ENCODE measurements around the gene ANAPC5.
"Not testable (repeated sequence)": the region's sequence is repeated elsewhere in the genome, so short reads cannot be mapped to it uniquely, and the experiment has no call there.

ANAPC5 gene

DNA sequence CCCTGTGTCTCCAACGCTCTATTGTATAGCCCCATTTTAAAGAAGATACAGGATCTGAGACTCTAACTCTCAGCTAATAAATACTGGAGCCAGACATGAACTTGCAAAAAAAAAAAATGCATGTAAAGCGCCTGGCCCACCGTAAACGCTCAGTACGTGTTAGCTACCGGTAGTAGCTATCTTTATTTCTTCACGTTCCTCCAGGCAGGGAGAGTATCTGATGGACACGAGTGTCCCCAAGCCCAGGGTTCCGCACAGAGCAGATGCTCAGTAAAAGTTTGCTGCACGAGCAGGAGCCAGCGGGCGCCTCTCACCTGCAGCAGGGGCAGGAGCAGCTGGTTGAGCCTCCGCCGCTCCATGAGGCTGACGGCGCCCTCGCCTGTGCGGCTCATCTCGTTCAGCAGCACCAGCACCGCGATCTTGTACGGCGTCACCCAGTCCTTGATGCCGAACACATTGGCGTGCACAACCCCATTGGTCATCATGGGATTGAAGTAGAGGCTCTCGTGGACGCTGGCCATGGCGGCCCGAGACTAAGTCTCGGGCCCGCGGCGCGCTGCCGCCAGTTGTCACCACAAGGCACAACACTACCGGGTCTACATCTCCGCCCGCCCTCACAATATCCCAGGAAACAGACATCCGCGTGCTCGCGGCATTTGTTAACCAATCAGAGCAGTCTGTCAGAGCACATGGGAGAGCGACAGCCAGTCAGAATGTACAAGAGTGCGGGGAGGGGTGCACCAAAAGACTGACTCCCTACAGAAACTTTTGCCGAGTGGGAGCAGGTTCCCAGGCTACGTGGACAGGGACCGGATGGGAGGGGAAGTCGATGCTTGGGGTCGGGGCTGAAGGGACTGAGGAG lies at the start of gene ANAPC5:
TSS of gene ANAPC5 (minus strand) at position 592 of the 862 bp plus-strand sequence. CDS start at position 521, 71 bp downstream.
- peak; percentile 96 for DNase-seq

GRCh38 chr12:121400332-121401139 lies 48.3 kb upstream of the ANAPC5 start:
- no peak for DNase-seq

GRCh38 chr12:121399391-121400331 lies 47.5 kb upstream of the ANAPC5 start, which contains the start of gene RNF34:
Gene RNF34, plus strand, starts transcription at chr12:121400118. Its CDS starts 95 bp downstream, at chr12:121400213.
- DNase-seq = peak; percentile 99

DNA sequence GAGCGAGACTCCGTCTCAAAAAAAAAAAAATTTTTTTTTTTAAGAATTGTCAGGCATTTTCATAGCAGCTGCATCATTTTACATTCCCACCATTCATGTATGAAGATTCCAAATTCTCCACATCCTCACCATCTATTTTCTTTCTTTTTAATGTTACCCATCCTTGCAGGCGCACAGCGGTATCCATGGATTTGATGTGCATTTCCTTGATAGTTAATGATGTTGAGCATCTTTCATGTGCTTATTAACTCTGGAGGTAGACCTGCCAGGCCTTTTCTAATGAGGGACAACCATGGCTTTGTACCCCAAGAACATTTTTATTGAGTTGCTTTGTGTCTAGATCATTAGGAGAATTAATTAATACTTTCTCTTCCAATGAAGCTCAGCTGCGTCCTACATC lies 46.1 kb upstream of the ANAPC5 start:
- DNase-seq = no peak

- no peak for DNase-seq
Measured at GRCh38 chr12:121397521-121397920, 45.3 kb upstream of the ANAPC5 start.

GRCh38 chr12:121392325-121392716 lies 40.1 kb upstream of the ANAPC5 start:
- DNase-seq = no peak

DNA sequence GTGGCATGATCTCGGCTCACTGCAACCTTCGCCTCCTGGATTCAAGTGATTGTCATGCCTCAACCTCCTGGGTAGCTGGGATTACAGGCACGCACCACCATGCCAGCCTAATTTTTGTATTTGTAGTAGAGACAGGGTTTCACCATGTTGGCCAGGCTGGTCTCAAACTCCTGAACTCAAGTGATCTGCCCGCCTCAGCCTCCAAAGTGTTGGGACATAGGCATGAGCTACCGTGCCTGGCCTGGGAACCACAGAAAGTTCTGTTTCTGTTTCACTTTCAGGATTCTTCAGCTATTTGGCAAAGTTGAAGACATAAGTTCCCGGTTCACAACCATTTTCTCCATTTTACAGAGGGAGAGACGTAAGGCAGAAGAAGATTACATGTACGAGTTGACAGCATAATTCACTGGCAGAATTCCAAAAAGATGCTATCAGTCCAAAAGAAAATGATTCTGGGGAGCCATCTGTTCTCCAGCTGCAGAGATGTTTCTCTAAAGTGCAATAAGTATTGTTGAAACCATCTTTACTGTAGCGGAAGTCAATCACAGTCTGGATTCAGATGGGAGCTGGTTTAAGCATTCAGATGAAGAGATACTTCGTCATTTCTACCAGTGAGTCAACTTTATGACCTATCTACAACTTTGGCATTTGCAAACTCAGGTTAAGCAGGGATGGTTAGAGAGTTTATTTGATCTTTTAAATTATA lies 39.6 kb upstream of the ANAPC5 start:
- no peak for DNase-seq

GRCh38 chr12:121390856-121391255 lies 38.6 kb upstream of the ANAPC5 start:
- DNase-seq = no peak

DNA sequence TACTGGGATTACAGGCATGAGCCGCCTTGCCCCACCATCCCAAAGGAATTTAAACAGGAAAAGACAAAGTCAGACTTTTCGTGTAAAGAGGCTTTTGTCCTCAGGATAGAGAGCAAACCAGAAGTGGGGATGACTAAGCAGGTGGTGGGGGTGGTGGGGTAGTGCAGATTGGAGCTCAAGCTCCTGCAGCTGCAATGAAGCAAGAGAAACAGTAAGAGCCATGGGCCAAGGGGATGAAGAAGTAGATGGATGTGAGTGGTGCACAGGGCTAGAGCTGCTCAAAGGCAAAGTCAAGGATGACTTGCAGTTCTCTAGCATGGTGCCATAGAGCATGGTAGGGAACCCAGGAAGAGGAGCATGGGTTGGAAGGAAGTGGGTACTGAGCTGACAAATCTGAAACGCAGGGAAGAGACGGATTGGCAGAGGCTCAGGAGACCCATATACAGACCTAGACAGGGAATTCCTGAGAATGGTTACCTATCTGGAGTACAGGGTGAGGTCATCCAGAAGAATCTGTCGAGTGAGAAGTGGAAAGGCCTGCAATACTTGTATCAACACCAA lies 36.3 kb upstream of the ANAPC5 start:
- no peak for DNase-seq

- not testable (repeated sequence) for DNase-seq
Measured at GRCh38 chr12:121384891-121385290, 32.7 kb upstream of the ANAPC5 start.

DNA sequence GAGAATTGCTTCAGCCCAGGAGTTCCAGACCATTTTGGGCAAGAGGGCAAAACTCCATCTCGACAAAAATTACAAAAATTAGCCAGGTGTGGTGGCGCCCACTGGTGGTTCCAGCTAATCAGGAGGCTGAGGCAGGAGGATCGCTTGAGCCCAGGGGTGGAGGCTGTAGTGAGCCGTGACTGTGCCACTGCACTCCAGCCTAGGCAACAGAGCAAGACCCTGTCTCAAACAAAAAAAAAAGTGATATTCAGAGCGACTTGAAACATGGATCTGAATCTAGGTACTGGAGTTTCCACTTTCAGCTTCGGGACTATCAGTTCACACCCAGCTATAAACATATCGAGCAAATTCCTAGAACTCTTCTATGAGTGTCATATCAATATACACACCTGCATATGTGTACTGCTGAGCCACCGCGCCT lies 31.4 kb upstream of the ANAPC5 start:
- no peak for DNase-seq

- no peak for DNase-seq
Measured at GRCh38 chr12:121379945-121380344, 27.7 kb upstream of the ANAPC5 start.

DNA sequence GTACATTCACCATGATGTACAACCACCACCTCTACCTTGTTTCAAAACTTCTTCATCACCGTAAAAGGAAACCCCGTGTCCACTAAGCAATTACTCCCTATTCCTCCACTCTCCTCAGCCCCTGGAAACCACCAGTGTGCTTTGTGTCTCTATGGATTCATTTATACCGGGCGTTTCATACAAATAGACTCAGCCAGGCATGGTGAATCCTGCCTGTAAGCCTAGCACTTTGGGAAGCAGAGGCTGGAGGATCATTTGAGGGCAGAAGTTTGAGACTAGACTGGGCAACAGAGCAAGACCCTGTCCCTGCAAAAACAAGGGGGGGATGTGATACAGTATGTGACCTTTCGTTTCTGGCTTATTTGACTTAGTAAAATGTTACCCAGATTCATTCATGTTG lies 26.5 kb upstream of the ANAPC5 start:
- no peak for DNase-seq

GRCh38 chr12:121376754-121377697 lies 24.8 kb upstream of the ANAPC5 start:
- no peak for DNase-seq

DNA sequence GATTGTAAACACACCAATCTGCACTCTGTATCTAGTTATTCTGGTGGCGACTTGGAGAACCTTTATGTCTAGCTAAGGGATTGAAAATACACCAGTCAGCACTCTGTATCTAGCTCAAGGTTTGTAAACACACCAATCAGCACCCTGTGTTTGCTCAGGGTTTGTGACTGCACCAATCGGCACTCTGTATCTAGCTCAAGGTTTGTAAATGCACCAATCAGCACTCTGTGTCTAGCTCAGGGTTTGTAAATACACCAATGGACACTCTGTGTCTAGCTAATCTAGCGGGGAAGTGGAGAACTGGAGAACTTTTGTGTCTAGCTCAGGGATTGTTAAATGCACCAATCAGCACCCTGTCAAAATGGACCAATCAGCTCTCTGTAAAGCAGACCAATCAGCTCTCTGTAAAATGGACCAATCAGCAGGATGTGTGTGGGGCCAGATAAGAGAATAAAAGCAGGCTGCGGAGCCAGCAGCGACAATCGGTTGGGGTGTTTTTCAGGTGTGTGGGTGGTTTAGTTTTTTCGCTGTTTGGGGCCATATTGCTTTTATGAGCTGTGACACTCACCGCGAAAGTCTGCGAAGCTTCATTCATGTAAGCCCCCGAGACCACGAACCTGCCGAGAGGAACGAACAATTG lies 22.9 kb upstream of the ANAPC5 start:
- DNase-seq = not testable (repeated sequence)

- DNase-seq = not testable (repeated sequence)
Measured at GRCh38 chr12:121374336-121374735, 22.1 kb upstream of the ANAPC5 start.

DNA sequence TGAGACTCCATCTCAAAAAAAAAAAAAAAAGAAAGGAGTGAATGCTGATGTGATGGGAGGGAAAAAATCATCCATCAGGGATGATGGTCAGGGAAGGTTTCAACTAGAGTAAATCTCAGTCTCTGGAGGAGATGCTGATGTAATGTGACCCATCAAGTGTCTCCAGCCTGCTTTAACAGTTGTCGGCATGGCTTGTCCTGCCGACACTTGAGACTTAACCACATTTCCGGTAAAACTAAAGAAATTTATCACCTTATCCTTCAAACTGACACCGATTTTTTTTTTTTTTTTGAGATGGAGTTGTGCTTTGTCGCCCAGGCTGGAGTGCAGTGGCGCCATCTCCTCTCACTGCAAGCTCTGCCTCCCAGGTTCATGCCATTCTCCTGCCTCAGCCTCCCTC lies 21.5 kb upstream of the ANAPC5 start:
- DNase-seq = no peak

DNA sequence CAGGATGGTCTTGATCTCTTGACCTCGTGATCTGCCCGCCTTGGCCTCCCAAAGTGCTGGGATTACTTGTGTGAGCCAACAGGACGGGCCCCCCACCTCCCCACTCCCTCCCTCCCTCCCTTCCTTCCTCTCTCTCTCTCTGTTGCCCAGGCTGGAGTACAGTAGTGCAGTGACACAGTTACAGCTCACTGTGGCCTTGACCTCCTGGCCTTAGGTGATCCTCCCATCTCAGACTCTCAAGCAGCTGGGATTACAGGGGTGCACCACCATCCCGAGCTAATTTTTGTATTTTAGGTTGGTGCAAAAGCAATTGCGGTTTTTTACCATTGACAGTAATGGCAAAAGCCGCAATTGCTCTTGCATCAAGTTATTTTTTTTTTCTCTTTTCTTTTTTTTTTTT lies 19.2 kb upstream of the ANAPC5 start:
- DNase-seq = no peak

GRCh38 chr12:121366063-121366459 lies 13.8 kb upstream of the ANAPC5 start:
- no peak for DNase-seq
